Keratinocyte (primary cell): ENCODE results near the gene ENDOG.

ENCODE experiments used
- EZH2 ChIP-seq: IDR thresholded peaks from one replicate; pipeline ENCODE4 v1.6.1; 2012; ENCODE audit warnings: inconsistent platforms, mild to moderate bottlenecking, low read length, moderate library complexity
- TF ChIP-seq, protein P1 (sequence below), 3 experiments: IDR thresholded peaks in 1 of 3; conservative IDR thresholded peaks in 1 of 3; optimal IDR thresholded peaks in 1 of 3; 2 replicates in 2 of 3; 3 replicates in 1 of 3; pipeline versions ENCODE3 to v1.5.1; 2011; ENCODE audit warnings: low read length in 3 of 3, mild to moderate bottlenecking in 3 of 3, moderate library complexity in 2 of 3, control low read depth in 1 of 3, inconsistent platforms in 1 of 3; ENCODE audit not compliant: insufficient read depth in 2 of 3; ENCODE audit errors: extremely low read depth in 1 of 3

DNA sequence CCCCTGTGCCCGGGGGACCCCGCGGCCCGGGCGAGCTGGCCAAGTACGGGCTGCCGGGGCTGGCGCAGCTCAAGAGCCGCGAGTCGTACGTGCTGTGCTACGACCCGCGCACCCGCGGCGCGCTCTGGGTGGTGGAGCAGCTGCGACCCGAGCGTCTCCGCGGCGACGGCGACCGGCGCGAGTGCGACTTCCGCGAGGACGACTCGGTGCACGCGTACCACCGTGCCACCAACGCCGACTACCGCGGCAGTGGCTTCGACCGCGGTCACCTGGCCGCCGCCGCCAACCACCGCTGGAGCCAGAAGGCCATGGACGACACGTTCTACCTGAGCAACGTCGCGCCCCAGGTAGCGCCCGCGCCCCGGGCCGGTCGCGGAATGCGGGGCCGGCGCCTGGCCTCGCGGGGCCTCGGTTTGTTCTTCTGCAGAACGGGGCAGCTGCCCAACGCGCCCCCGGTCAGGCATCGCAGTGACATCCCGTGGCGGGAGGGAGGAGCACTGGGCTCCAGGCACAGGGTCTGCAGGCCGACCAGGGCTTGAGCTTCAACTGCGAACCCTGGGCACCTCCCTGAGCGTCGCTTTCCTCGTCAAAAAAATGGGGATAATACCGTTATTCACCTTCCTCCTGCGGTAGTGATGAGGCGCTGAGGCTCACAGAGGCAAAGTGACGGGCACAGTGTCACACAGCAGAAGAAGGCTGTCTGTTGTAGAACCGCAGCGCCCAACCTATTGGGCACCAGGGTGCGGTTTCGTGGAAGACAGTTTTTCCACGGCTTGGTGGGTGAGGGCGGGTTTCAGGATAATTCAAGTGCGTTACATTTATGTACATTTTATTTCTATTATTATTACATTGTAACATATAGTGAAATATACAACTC is 777 bp downstream of the ENDOG start:
- TF ChIP-seq, protein P1, sequence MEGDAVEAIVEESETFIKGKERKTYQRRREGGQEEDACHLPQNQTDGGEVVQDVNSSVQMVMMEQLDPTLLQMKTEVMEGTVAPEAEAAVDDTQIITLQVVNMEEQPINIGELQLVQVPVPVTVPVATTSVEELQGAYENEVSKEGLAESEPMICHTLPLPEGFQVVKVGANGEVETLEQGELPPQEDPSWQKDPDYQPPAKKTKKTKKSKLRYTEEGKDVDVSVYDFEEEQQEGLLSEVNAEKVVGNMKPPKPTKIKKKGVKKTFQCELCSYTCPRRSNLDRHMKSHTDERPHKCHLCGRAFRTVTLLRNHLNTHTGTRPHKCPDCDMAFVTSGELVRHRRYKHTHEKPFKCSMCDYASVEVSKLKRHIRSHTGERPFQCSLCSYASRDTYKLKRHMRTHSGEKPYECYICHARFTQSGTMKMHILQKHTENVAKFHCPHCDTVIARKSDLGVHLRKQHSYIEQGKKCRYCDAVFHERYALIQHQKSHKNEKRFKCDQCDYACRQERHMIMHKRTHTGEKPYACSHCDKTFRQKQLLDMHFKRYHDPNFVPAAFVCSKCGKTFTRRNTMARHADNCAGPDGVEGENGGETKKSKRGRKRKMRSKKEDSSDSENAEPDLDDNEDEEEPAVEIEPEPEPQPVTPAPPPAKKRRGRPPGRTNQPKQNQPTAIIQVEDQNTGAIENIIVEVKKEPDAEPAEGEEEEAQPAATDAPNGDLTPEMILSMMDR (optimal IDR thresholded peaks at IDR 0.05 in 1 of 3, IDR thresholded peaks at IDR 0.05 in 1 of 3, conservative IDR thresholded peaks at IDR 0.05 in 1 of 3; ENCODE audit: extremely low read depth in 1 of 3, insufficient read depth in 2 of 3, low read length in 3 of 3), result peak in 1 of 3 experiments; percentile 1
- TF ChIP-seq EZH2, result no peak
